ENCODE data around the gene ACE.

ACE gene

GRCh38 chr17:63517825-63518534 lies 41.1 kb downstream of the ACE start:
- Histone ChIP-seq H3K9ac (no peak overlapping the region), H3K4me2 (no peak overlapping the region), H3K27me3 (ENCODE audit: insufficient read depth, low read depth) (peaks cover 42% of the 10 kb centered on the region; the same call in 1 of the 2 replicates), H3K27ac (no peak overlapping the region), H3K79me2 (ENCODE audit: insufficient read depth, low read depth) (no peaks in the 10 kb centered on the region), H3K36me3 (ENCODE audit: insufficient read depth) (no peaks in the 10 kb centered on the region), H3K4me1 (ENCODE audit: low read depth, poor library complexity, severe bottlenecking) (no peaks in the 10 kb centered on the region), H4K20me1 (ENCODE audit: insufficient read depth) (no peaks in the 10 kb centered on the region), H3K4me3 (IDR thresholded peaks at IDR 0.05; ENCODE audit: insufficient read depth, low read depth, low read length) (no peak overlapping the region), H2AFZ (ENCODE audit: low read depth) (no peak overlapping the region)
- no peak for TF ChIP-seq CTCF (conservative IDR thresholded peaks at IDR 0.05; ENCODE audit: low read depth, low read length)

GRCh38 chr17:63519116-63519881 lies 42.4 kb downstream of the ACE start:
- Histone ChIP-seq H3K36me3 (ENCODE audit: insufficient read depth) (no peaks in the 10 kb centered on the region), H3K4me2 (no peak overlapping the region)
- TF ChIP-seq CTCF (conservative IDR thresholded peaks at IDR 0.05; ENCODE audit: low read depth, low read length), result no peak

GRCh38 chr17:63519972-63520882 lies 43.4 kb downstream of the ACE start:
- Histone ChIP-seq H3K4me1 (ENCODE audit: low read depth, poor library complexity, severe bottlenecking) (no peaks in the 10 kb centered on the region), H3K4me3 (IDR thresholded peaks at IDR 0.05; ENCODE audit: insufficient read depth, low read depth, low read length) (no peak overlapping the region), H3K36me3 (ENCODE audit: insufficient read depth) (no peaks in the 10 kb centered on the region)

More at GRCh38 chr17:63519116-63519881, 42.4 kb downstream of the ACE start:
- no peak overlapping the region for H2AFZ ChIP-seq (ENCODE audit: low read depth)
- H3K27me3 ChIP-seq (ENCODE audit: insufficient read depth, low read depth), result peaks cover 48% of the 10 kb centered on the region; the same call in 1 of the 2 replicates
- H3K27ac ChIP-seq, result no peak overlapping the region
- H3K4me1 ChIP-seq (ENCODE audit: low read depth, poor library complexity, severe bottlenecking), result no peaks in the 10 kb centered on the region
- no peak overlapping the region for H3K4me3 ChIP-seq (IDR thresholded peaks at IDR 0.05; ENCODE audit: insufficient read depth, low read depth, low read length)
- no peaks in the 10 kb centered on the region for H4K20me1 ChIP-seq (ENCODE audit: insufficient read depth)
- H3K79me2 ChIP-seq (ENCODE audit: insufficient read depth, low read depth), result no peaks in the 10 kb centered on the region
- no peak overlapping the region for H3K9ac ChIP-seq

More at GRCh38 chr17:63519972-63520882, 43.4 kb downstream of the ACE start:
- peaks cover 51% of the 10 kb centered on the region for H3K27me3 ChIP-seq (ENCODE audit: insufficient read depth, low read depth)
- H3K79me2 ChIP-seq (ENCODE audit: insufficient read depth, low read depth), result no peaks in the 10 kb centered on the region
- H2AFZ ChIP-seq (ENCODE audit: low read depth), result no peak overlapping the region
- no peak overlapping the region for H3K9ac ChIP-seq
- no peak overlapping the region for H3K4me2 ChIP-seq
- TF ChIP-seq CTCF (conservative IDR thresholded peaks at IDR 0.05; ENCODE audit: low read depth, low read length), result no peak
- H3K27ac ChIP-seq, result no peak overlapping the region
- no peaks in the 10 kb centered on the region for H4K20me1 ChIP-seq (ENCODE audit: insufficient read depth)

Data from KMS-11 (cell line).